BE2C (cell line): Measurements from ENCODE around the gene ADRA2B.

Experiments
- DNase-seq: peaks from one replicate; pipeline ENCODE4 v3.0.0-alpha.2; 2020
- H3K27me3 ChIP-seq: fragments of 250-450 bp; sonication (Bioruptor Pico); 2 replicates; pipeline ENCODE4 v1.5.1; 2020; ENCODE audit warnings: mild to moderate bottlenecking
- H3K36me3 ChIP-seq: fragments of 250-450 bp; sonication (Bioruptor Pico); 2 replicates; pipeline ENCODE4 v1.5.1; 2020; ENCODE audit warnings: mild to moderate bottlenecking
- H3K4me1 ChIP-seq: fragments of 250-450 bp; sonication (Bioruptor Pico); 2 replicates; pipeline ENCODE4 v1.5.1; 2020
- H3K4me3 ChIP-seq: 2 replicates; pipeline ENCODE4 v1.5.1; 2011; ENCODE audit warnings: low read depth, low read length
- H3K9me3 ChIP-seq: fragments of 250-450 bp; sonication (Bioruptor Pico); 2 replicates; pipeline ENCODE4 v1.5.1; 2020
- CTCF ChIP-seq: IDR thresholded peaks from 2 replicates; pipeline ENCODE4 v1.5.1; 2012; ENCODE audit warnings: mild to moderate bottlenecking, low read depth, low read length

ADRA2B gene

GRCh38 chr2:96097441-96097840 is 18.9 kb downstream of the ADRA2B start:
- Histone ChIP-seq H3K4me3 (no peak overlapping the region), H3K27me3 (no peaks in the 10 kb centered on the region), H3K9me3 (no peaks in the 10 kb centered on the region), H3K36me3 (no peaks in the 10 kb centered on the region), H3K4me1 (no peaks in the 10 kb centered on the region)
- no peak for TF ChIP-seq CTCF
- no peak for DNase-seq

- no peaks in the 10 kb centered on the region for H3K36me3 ChIP-seq
- no peak for TF ChIP-seq CTCF
- no peak for DNase-seq
- H3K27me3 ChIP-seq, result no peaks in the 10 kb centered on the region
- H3K4me1 ChIP-seq, result peaks cover 6% of the 10 kb centered on the region; the same call in 1 of the 2 replicates
- no peaks in the 10 kb centered on the region for H3K9me3 ChIP-seq
- no peak overlapping the region for H3K4me3 ChIP-seq
Measured at GRCh38 chr2:96095116-96095636, 21.2 kb downstream of the ADRA2B start.

GRCh38 chr2:96093528-96093927 is 22.8 kb downstream of the ADRA2B start:
- H3K27me3 ChIP-seq, result no peaks in the 10 kb centered on the region
- H3K36me3 ChIP-seq, result no peaks in the 10 kb centered on the region
- no peak overlapping the region for H3K4me3 ChIP-seq
- no peak for DNase-seq
- H3K4me1 ChIP-seq, result peaks cover 8% of the 10 kb centered on the region
- H3K9me3 ChIP-seq, result no peaks in the 10 kb centered on the region
- no peak for TF ChIP-seq CTCF

GRCh38 chr2:96092951-96093350 is 23.4 kb downstream of the ADRA2B start:
- peaks cover 8% of the 10 kb centered on the region for H3K4me1 ChIP-seq
- no peaks in the 10 kb centered on the region for H3K9me3 ChIP-seq
- H3K27me3 ChIP-seq, result no peaks in the 10 kb centered on the region
- DNase-seq, result no peak
- no peak overlapping the region for H3K4me3 ChIP-seq
- TF ChIP-seq CTCF, result no peak
- H3K36me3 ChIP-seq, result no peaks in the 10 kb centered on the region

- Histone ChIP-seq H3K27me3 (no peaks in the 10 kb centered on the region), H3K4me3 (no peak overlapping the region), H3K9me3 (no peaks in the 10 kb centered on the region), H3K36me3 (no peaks in the 10 kb centered on the region), H3K4me1 (peaks cover 8% of the 10 kb centered on the region)
- no peak for DNase-seq
- TF ChIP-seq CTCF, result no peak
Measured at GRCh38 chr2:96092573-96092877, 23.8 kb downstream of the ADRA2B start.

- peak; percentile 39 for DNase-seq
- H3K4me1 ChIP-seq, result peaks cover 8% of the 10 kb centered on the region
- H3K9me3 ChIP-seq, result no peaks in the 10 kb centered on the region
- H3K4me3 ChIP-seq, result no peak overlapping the region
- H3K36me3 ChIP-seq, result no peaks in the 10 kb centered on the region
- no peaks in the 10 kb centered on the region for H3K27me3 ChIP-seq
- no peak for TF ChIP-seq CTCF
Measured at GRCh38 chr2:96091711-96092572, 24.4 kb downstream of the ADRA2B start.
